PC-9 (cell line): ENCODE data around the gene USP11. TPM values are rescaled to one million over a fixed set of nuclear protein-coding genes. Genes with fewer than 3 reads are reported as not detected.
A peak's percentile ranks its signal among the peaks of the same experiment; 100 is the strongest.

Experiments used
- BruUV-seq: library from RNA; stranded (reverse); fragments of 400-500 nt; replicated peaks from 2 replicates; lab custom pipeline; 2021; lab: Mats Ljungman, UMichigan
- CTCF ChIA-PET: fragments of 300-600 bp; sonication (Branson Sonifier 250); formaldehyde crosslinking; loops from one replicate; lab custom pipeline; 2022; ENCODE audit warnings: antibody characterized with exemption; lab: Charles Lee
- POLR2A ChIA-PET: fragments of 300-600 bp; sonication (Branson Sonifier 250); formaldehyde crosslinking; loops from one replicate; lab custom pipeline; 2022; ENCODE audit warnings: antibody characterized with exemption; ENCODE audit not compliant: unreplicated experiment; lab: Charles Lee
- DNase-seq, 2 experiments: peaks; one replicate each; pipeline versions ENCODE4 v3.0.0 to v3.0.0-alpha.2; 2015 to 2022; ENCODE audit warnings: mixed read lengths in 1 of 2
- H2AFZ ChIP-seq: fragments of 200-600 bp; sonication (generic); 2 replicates; pipeline ENCODE4 v1.8.1; 2017; ENCODE audit warnings: antibody characterized with exemption
- H3F3A ChIP-seq: fragments of 200-600 bp; sonication (generic); 2 replicates; pipeline ENCODE4 v1.8.1; 2017; ENCODE audit warnings: antibody characterized with exemption, mild to moderate bottlenecking, low read depth; ENCODE audit not compliant: insufficient read depth
- H3K27ac ChIP-seq: fragments of 200-600 bp; sonication (generic); 2 replicates; pipeline ENCODE4 v1.6.1; 2016; ENCODE audit warnings: mixed run types
- H3K27me3 ChIP-seq: fragments of 200-600 bp; sonication (generic); 2 replicates; pipeline ENCODE4 v1.6.1; 2016; ENCODE audit warnings: low read depth, mixed run types; ENCODE audit not compliant: insufficient read depth
- H3K36me3 ChIP-seq: fragments of 200-600 bp; sonication (generic); 2 replicates; pipeline ENCODE4 v1.6.1; 2016; ENCODE audit warnings: low read depth, mixed run types
- H3K4me1 ChIP-seq: fragments of 200-600 bp; sonication (generic); replicated peaks from 2 replicates; pipeline ENCODE4 v1.6.1; 2016; ENCODE audit warnings: mixed run types; ENCODE audit not compliant: insufficient read depth
- H3K4me2 ChIP-seq: fragments of 200-600 bp; sonication (generic); 2 replicates; pipeline ENCODE4 v1.6.1; 2017; ENCODE audit warnings: mixed run types
- H3K4me3 ChIP-seq: fragments of 200-600 bp; sonication (generic); 2 replicates; pipeline ENCODE4 v1.6.1; 2016; ENCODE audit warnings: mixed run types
- H3K79me2 ChIP-seq: fragments of 200-600 bp; sonication (generic); 2 replicates; pipeline ENCODE4 v1.6.1; 2017; ENCODE audit warnings: low read depth, mixed run types
- H3K9me2 ChIP-seq: fragments of 200-600 bp; sonication (generic); 2 replicates; pipeline ENCODE4 v1.8.1; 2017; ENCODE audit warnings: mild to moderate bottlenecking; ENCODE audit not compliant: insufficient read depth
- H3K9me3 ChIP-seq: fragments of 200-600 bp; sonication (generic); 2 replicates; pipeline ENCODE4 v1.8.1; 2016; ENCODE audit warnings: low read depth; ENCODE audit not compliant: insufficient read depth
- H4K20me1 ChIP-seq: fragments of 200-600 bp; sonication (generic); 2 replicates; pipeline ENCODE4 v1.8.1; 2017; ENCODE audit not compliant: insufficient read depth
- EZH2 ChIP-seq: fragments of 200-600 bp; sonication (generic); IDR thresholded peaks from 2 replicates; pipeline ENCODE4 v1.8.0; 2017; ENCODE audit warnings: antibody characterized with exemption, low read depth
- intact Hi-C: fragments of 100-400 bp; cut with micrococcal nuclease; formaldehyde crosslinking; loops from one replicate; pipeline ENCODE4 v1.10.0; 2022; ENCODE audit not compliant: unreplicated experiment
- total RNA-seq: library from RNA; stranded (reverse); gene quantifications from 2 replicates; pipeline ENCODE4 v1.2.3, GENCODE V29; 2021
- TF ChIP-seq, protein P1 (sequence below): fragments of 200-600 bp; sonication (generic); conservative IDR thresholded peaks from 2 replicates; pipeline ENCODE4 v1.6.1; 2017; ENCODE audit warnings: mixed run types, antibody characterized with exemption, mild to moderate bottlenecking, moderate library complexity

Gene USP11
- total RNA-seq, 1 experiment from 2014 or later = 25.3 TPM

DNA sequence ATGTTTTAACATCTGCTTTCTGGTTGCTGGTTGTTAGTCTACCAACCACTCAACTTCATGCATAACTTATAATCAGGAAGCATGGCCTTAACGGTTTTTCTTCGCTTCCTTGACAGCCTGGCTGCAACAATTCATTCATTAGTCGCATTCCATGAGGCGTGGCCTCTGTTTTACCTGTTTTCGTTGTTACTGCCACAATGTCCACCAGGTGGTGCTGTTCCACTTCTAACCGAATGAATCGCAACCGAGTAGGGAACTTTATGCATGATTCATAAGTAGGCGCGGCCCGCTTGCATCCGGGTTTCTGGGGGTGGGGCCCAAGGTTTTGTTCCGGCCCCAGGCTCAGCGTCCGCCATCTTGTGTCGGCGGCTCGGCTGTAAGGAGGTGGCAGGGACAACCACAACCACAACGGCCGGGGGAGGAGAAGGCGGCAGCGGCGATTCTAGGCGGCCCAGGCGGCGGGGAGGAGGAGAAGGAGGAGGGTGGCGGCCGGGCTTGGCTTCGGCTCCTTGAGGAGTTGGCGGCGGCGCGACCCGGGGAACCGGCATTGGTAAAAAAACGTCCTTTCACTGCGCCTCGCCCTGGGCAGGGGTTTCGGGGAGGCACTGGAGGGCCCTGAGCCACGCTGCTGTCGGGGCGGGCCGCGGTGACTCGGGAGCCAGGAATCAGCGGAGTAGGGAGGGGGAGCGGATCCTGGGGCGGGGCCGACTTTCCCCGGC is 39.2 kb upstream of the USP11 start, which contains the start of gene UBA1:
TSS of gene UBA1 (plus strand) at position 355 of the 719 bp plus-strand sequence. CDS start 4,974 bp downstream, outside the sequence.
- H3K4me2 ChIP-seq = peak within 1 kb of the TSS; percentile 72
- H3K9me3 ChIP-seq = no peaks in the 10 kb centered on the region
- CTCF ChIA-PET = no interaction called here
- TF ChIP-seq, protein P1, sequence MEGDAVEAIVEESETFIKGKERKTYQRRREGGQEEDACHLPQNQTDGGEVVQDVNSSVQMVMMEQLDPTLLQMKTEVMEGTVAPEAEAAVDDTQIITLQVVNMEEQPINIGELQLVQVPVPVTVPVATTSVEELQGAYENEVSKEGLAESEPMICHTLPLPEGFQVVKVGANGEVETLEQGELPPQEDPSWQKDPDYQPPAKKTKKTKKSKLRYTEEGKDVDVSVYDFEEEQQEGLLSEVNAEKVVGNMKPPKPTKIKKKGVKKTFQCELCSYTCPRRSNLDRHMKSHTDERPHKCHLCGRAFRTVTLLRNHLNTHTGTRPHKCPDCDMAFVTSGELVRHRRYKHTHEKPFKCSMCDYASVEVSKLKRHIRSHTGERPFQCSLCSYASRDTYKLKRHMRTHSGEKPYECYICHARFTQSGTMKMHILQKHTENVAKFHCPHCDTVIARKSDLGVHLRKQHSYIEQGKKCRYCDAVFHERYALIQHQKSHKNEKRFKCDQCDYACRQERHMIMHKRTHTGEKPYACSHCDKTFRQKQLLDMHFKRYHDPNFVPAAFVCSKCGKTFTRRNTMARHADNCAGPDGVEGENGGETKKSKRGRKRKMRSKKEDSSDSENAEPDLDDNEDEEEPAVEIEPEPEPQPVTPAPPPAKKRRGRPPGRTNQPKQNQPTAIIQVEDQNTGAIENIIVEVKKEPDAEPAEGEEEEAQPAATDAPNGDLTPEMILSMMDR = peak; percentile 66
- TF ChIP-seq EZH2 = no peak
- peak within 1 kb of the TSS; percentile 33; the same call in 1 of the 2 replicates for H2AFZ ChIP-seq
- H3K9me2 ChIP-seq = no peaks in the 10 kb centered on the region
- DNase-seq = peak; percentile 78 to 81
- no TSS peak for BruUV-seq
- POLR2A ChIA-PET = no interaction called here
- peaks cover 33% of the 10 kb centered on the region for H3K79me2 ChIP-seq
- no peaks in the 10 kb centered on the region for H3K4me1 ChIP-seq
- H4K20me1 ChIP-seq = no peaks in the 10 kb centered on the region
- no peaks in the 10 kb centered on the region for H3K36me3 ChIP-seq
- H3K27me3 ChIP-seq = no peaks in the 10 kb centered on the region
- no peaks in the 10 kb centered on the region for H3F3A ChIP-seq
- intact Hi-C loops = loop anchor here (1.0 to 10.0 kb wide), 4 partner anchors 169 to 461 kb away; partner anchors contain the start of genes ELK1 and UXT
- H3K27ac ChIP-seq = peak within 1 kb of the TSS; percentile 75
- peak within 1 kb of the TSS; percentile 61 for H3K4me3 ChIP-seq

DNA sequence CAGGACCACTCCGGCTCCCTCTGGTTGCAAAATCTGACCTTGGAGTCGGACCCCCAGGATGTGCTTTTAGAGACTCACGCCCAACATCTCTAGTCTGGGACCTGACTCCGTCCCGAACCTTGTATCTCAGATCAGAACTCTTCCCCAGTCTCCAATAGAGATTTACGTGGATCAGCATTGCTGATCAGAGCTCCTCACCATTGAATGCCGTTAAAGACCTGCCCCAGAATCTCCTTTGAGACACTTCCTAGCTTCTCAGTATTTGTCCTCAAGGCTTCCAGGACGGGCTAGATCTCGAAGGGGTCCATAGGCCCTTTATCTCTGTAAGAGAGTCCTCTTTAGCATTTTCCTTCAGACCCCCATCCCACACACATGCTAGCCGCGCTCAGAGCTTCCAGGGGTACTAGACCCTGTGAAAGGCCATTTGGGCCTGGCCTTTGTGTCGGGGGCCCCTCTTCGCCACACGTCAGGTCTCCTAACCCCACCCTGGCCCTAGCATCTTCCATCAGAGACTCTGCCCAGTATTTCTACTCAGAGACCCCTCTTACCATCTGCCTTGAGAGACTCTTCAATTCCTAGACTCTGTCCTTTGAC is 38.5 kb upstream of the USP11 start:
- no peaks in the 10 kb centered on the region for H4K20me1 ChIP-seq
- H3K4me3 ChIP-seq = peak overlapping the region; percentile 61
- peak overlapping the region; percentile 72 for H3K4me2 ChIP-seq
- peak overlapping the region; percentile 33; the same call in 1 of the 2 replicates for H2AFZ ChIP-seq
- H3K36me3 ChIP-seq = no peaks in the 10 kb centered on the region
- H3K4me1 ChIP-seq = no peaks in the 10 kb centered on the region
- peaks cover 33% of the 10 kb centered on the region for H3K79me2 ChIP-seq
- ChIA-PET POLR2A (no interaction called here), CTCF (no interaction called here)
- H3F3A ChIP-seq = no peaks in the 10 kb centered on the region
- peak overlapping the region; percentile 75 for H3K27ac ChIP-seq
- intact Hi-C loops = loop anchor here (5.0 to 10.0 kb wide), 3 partner anchors 168 to 461 kb away; partner anchors contain the start of genes ELK1 and UXT
- DNase-seq = no peak
- no peaks in the 10 kb centered on the region for H3K9me2 ChIP-seq
- no peak for TF ChIP-seq EZH2
- TF ChIP-seq, protein P1 = no peak
- H3K9me3 ChIP-seq = no peaks in the 10 kb centered on the region
- TSS peak; percentile 37 for BruUV-seq
- H3K27me3 ChIP-seq = no peaks in the 10 kb centered on the region

DNA sequence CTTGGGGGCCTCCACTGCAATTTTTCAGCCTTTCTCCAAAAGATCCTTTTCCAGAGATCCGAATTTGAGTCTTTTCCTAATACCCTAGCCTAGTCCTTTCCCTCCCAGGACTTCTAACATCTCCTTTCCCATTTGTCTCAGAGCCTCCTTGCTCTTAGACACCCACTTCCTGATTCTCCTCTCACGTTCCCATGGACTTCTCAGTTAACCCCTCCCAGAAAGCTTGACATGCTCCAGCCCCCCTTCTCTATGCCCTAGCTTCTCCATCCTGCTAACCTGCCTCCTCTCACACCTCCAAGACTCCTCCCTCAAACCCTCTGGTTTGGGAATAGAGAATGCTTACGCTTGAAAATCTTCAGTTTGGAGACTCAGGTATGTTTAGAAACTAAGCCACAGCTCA is 36.7 kb upstream of the USP11 start:
- no peaks in the 10 kb centered on the region for H3K9me3 ChIP-seq
- H2AFZ ChIP-seq = no peak overlapping the region
- no peaks in the 10 kb centered on the region for H4K20me1 ChIP-seq
- CTCF ChIA-PET = no interaction called here
- no peak for DNase-seq
- no TSS peak for BruUV-seq
- no peaks in the 10 kb centered on the region for H3K9me2 ChIP-seq
- no peak overlapping the region for H3K4me2 ChIP-seq
- POLR2A ChIA-PET = no interaction called here
- H3F3A ChIP-seq = no peaks in the 10 kb centered on the region
- peaks cover 33% of the 10 kb centered on the region for H3K79me2 ChIP-seq
- intact Hi-C loops = loop anchor here (10.0 kb wide), 1 partner anchor 459 kb away; the partner anchor contains the start of genes ELK1 and UXT
- no peaks in the 10 kb centered on the region for H3K27me3 ChIP-seq
- TF ChIP-seq EZH2 = no peak
- TF ChIP-seq, protein P1 = no peak
- no peaks in the 10 kb centered on the region for H3K4me1 ChIP-seq
- H3K36me3 ChIP-seq = no peaks in the 10 kb centered on the region
- no peak overlapping the region for H3K4me3 ChIP-seq
- no peak overlapping the region for H3K27ac ChIP-seq
